ENCODE results near the gene ARFIP1.

Gene ARFIP1

GRCh38 chr4:152779513-152780266 lies at the start of gene ARFIP1, which contains the start of gene TIGD4:
ARFIP1 (plus strand) TSS chr4:152779954; CDS start chr4:152829634, 49,680 bp downstream.
TIGD4 (minus strand) TSS chr4:152779730; CDS start chr4:152771004, 8,726 bp downstream.
- no peaks in the 10 kb centered on the region for H3K9me3 ChIP-seq (ENCODE audit: insufficient read depth, low read length)
- H2AFZ ChIP-seq (ENCODE audit: low read depth, low read length, severe bottlenecking), result peak within 1 kb of the TSS; percentile 95
- peak within 1 kb of the TSS; percentile 11; the same call in 1 of the 2 replicates for H3K27ac ChIP-seq (ENCODE audit: low read depth, low read length)
- no peaks in the 10 kb centered on the region for H4K20me1 ChIP-seq (ENCODE audit: low read depth, low read length)
- H3K36me3 ChIP-seq (ENCODE audit: low read length), result no peaks in the 10 kb centered on the region
- peak within 1 kb of the TSS; percentile 85 for H3K4me3 ChIP-seq (ENCODE audit: insufficient read depth, low read length, poor library complexity, severe bottlenecking)
- H3K27me3 ChIP-seq (ENCODE audit: low read length), result no peaks in the 10 kb centered on the region
- no peak for TF ChIP-seq EZH2phosphoT487 (conservative IDR thresholded peaks at IDR 0.05; ENCODE audit: low read length)
- TF ChIP-seq, protein P1, sequence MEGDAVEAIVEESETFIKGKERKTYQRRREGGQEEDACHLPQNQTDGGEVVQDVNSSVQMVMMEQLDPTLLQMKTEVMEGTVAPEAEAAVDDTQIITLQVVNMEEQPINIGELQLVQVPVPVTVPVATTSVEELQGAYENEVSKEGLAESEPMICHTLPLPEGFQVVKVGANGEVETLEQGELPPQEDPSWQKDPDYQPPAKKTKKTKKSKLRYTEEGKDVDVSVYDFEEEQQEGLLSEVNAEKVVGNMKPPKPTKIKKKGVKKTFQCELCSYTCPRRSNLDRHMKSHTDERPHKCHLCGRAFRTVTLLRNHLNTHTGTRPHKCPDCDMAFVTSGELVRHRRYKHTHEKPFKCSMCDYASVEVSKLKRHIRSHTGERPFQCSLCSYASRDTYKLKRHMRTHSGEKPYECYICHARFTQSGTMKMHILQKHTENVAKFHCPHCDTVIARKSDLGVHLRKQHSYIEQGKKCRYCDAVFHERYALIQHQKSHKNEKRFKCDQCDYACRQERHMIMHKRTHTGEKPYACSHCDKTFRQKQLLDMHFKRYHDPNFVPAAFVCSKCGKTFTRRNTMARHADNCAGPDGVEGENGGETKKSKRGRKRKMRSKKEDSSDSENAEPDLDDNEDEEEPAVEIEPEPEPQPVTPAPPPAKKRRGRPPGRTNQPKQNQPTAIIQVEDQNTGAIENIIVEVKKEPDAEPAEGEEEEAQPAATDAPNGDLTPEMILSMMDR (IDR thresholded peaks at IDR 0.05; ENCODE audit: insufficient read depth, low read length, poor library complexity, severe bottlenecking), result peak; percentile 47
- H3K9ac ChIP-seq (ENCODE audit: low read length), result peak within 1 kb of the TSS; percentile 73
- peak within 1 kb of the TSS; percentile 72 for H3K4me2 ChIP-seq (ENCODE audit: low read depth, low read length, poor library complexity, severe bottlenecking)
- H3K79me2 ChIP-seq (ENCODE audit: insufficient read depth, low read length), result peaks cover 25% of the 10 kb centered on the region; the same call in 1 of the 2 replicates
- peaks cover 4% of the 10 kb centered on the region; the same call in 1 of the 2 replicates for H3F3A ChIP-seq (ENCODE audit: insufficient read depth)
- H3K9me2 ChIP-seq (replicated peaks; ENCODE audit: insufficient read depth, low read length), result no peaks in the 10 kb centered on the region

- Histone ChIP-seq H3F3A (ENCODE audit: insufficient read depth) (no peaks in the 10 kb centered on the region), H3K27ac (ENCODE audit: low read depth, low read length) (no peak overlapping the region)
- TF ChIP-seq EZH2phosphoT487 (conservative IDR thresholded peaks at IDR 0.05; ENCODE audit: low read length), result no peak
- TF ChIP-seq, protein P1 (IDR thresholded peaks at IDR 0.05; ENCODE audit: insufficient read depth, low read length, poor library complexity, severe bottlenecking), result no peak
Measured at GRCh38 chr4:152731997-152732396, 47.8 kb upstream of the ARFIP1 start.

GRCh38 chr4:152734015-152734698 lies 45.6 kb upstream of the ARFIP1 start:
- no peaks in the 10 kb centered on the region for H4K20me1 ChIP-seq (ENCODE audit: low read depth, low read length)
- H3K79me2 ChIP-seq (ENCODE audit: insufficient read depth, low read length), result no peaks in the 10 kb centered on the region
- no peak overlapping the region for H3K9ac ChIP-seq (ENCODE audit: low read length)
- H3F3A ChIP-seq (ENCODE audit: insufficient read depth), result no peaks in the 10 kb centered on the region
- no peak overlapping the region for H3K27ac ChIP-seq (ENCODE audit: low read depth, low read length)
- H2AFZ ChIP-seq (ENCODE audit: low read depth, low read length, severe bottlenecking), result no peak overlapping the region
- no peaks in the 10 kb centered on the region for H3K27me3 ChIP-seq (ENCODE audit: low read length)
- no peaks in the 10 kb centered on the region for H3K9me2 ChIP-seq (replicated peaks; ENCODE audit: insufficient read depth, low read length)
- no peak overlapping the region for H3K4me3 ChIP-seq (ENCODE audit: insufficient read depth, low read length, poor library complexity, severe bottlenecking)
- no peaks in the 10 kb centered on the region for H3K36me3 ChIP-seq (ENCODE audit: low read length)
- TF ChIP-seq, protein P1 (IDR thresholded peaks at IDR 0.05; ENCODE audit: insufficient read depth, low read length, poor library complexity, severe bottlenecking), result no peak
- TF ChIP-seq EZH2phosphoT487 (conservative IDR thresholded peaks at IDR 0.05; ENCODE audit: low read length), result no peak
- H3K4me2 ChIP-seq (ENCODE audit: low read depth, low read length, poor library complexity, severe bottlenecking), result no peak overlapping the region
- H3K9me3 ChIP-seq (ENCODE audit: insufficient read depth, low read length), result no peaks in the 10 kb centered on the region

More at GRCh38 chr4:152731997-152732396, 47.8 kb upstream of the ARFIP1 start:
- Histone ChIP-seq H3K4me2 (ENCODE audit: low read depth, low read length, poor library complexity, severe bottlenecking) (no peak overlapping the region), H3K9me2 (replicated peaks; ENCODE audit: insufficient read depth, low read length) (no peaks in the 10 kb centered on the region), H4K20me1 (ENCODE audit: low read depth, low read length) (no peaks in the 10 kb centered on the region), H2AFZ (ENCODE audit: low read depth, low read length, severe bottlenecking) (no peak overlapping the region), H3K79me2 (ENCODE audit: insufficient read depth, low read length) (no peaks in the 10 kb centered on the region), H3K9me3 (ENCODE audit: insufficient read depth, low read length) (no peaks in the 10 kb centered on the region), H3K9ac (ENCODE audit: low read length) (no peak overlapping the region), H3K4me3 (ENCODE audit: insufficient read depth, low read length, poor library complexity, severe bottlenecking) (no peak overlapping the region), H3K36me3 (ENCODE audit: low read length) (no peaks in the 10 kb centered on the region), H3K27me3 (ENCODE audit: low read length) (no peaks in the 10 kb centered on the region)

Data from SU-DHL-6 (cell line).